Muscle of back (tissue), 11 donors: ENCODE data around the gene RABL3. TPM values are rescaled to one million over a fixed set of nuclear protein-coding genes. Genes with fewer than 3 reads are reported as not detected.
"Not testable (repeated sequence)": the region's sequence is repeated elsewhere in the genome, so short reads cannot be mapped to it uniquely, and the experiment has no call there.

Experiments
- DNase-seq, 3 donors: peaks; one replicate each; pipeline versions ENCODE4 v3.0.0 to v3.0.0-alpha.2; 2013
- polyA plus RNA-seq, 10 donors: library from polyadenylated mRNA; unstranded; fragments of 120-200 nt; gene quantifications; one replicate each; pipeline ENCODE4 v1.2.1, GENCODE V29; 2013; ENCODE audit not compliant: insufficient read length in 10 of 10

The RABL3 gene
- polyA plus RNA-seq, 10 donors = 14.5 to 25.6 (median 21.4) TPM

GRCh38 chr3:120646771-120647432 lies 95.4 kb downstream of the RABL3 start:
- DNase-seq = no peak

- DNase-seq = no peak
Observed at GRCh38 chr3:120645083-120645845, 97.1 kb downstream of the RABL3 start.

- DNase-seq = no peak
Observed at GRCh38 chr3:120642368-120642948, 99.9 kb downstream of the RABL3 start.

GRCh38 chr3:120641696-120642246 lies 100.5 kb downstream of the RABL3 start:
- no peak for DNase-seq

- DNase-seq = no peak
Observed at GRCh38 chr3:120640231-120640630, 102.1 kb downstream of the RABL3 start.

GRCh38 chr3:120638820-120639219 lies 103.5 kb downstream of the RABL3 start:
- not testable (repeated sequence) for DNase-seq

GRCh38 chr3:120637851-120638559 lies 104.3 kb downstream of the RABL3 start:
- DNase-seq = no peak

GRCh38 chr3:120636795-120637401 lies 105.4 kb downstream of the RABL3 start:
- no peak for DNase-seq

Other genes with a start within 250 kb of the RABL3 start
- gene NDUFB4, start 146.2 kb downstream of the RABL3 start, polyA plus RNA-seq = 100 to 1,000 TPM; 150 to 178 (median 163) TPM
- under 1 TPM in 6 of 10 donors, not detected in 4; 0.10 to 0.53 (median 0.22) TPM for gene HGD, start 60.3 kb downstream of the RABL3 start, polyA plus RNA-seq
- gene GTF2E1, start 228 bp upstream of the RABL3 start, polyA plus RNA-seq = 10 to 100 TPM in 9 of 10 donors, 1 to 10 TPM in 1; 8.2 to 13.8 (median 11.1) TPM
- gene STXBP5L, start 165.7 kb upstream of the RABL3 start, polyA plus RNA-seq = under 1 TPM in 7 of 10 donors, not detected in 3; 0.03 to 0.20 (median 0.06) TPM